CD4-positive, alpha-beta T cell (primary cell): ENCODE measurements around the gene PGM2L1. TPM values are rescaled to one million over a fixed set of nuclear protein-coding genes. Genes with fewer than 3 reads are reported as not detected.

Experiments used
- ATAC-seq: fragments of 200-7000 bp; cut with Tn5 transposase; one replicate; pipeline ENCODE4 v1.10.0; 2022; ENCODE audit warnings: mild to moderate bottlenecking; ENCODE audit not compliant: poor library complexity
- CTCF ChIA-PET: fragments of 350-600 bp; sonication (Branson Sonifier 250); formaldehyde crosslinking; loops from one replicate; lab custom pipeline; 2021; ENCODE audit warnings: antibody characterized with exemption, inconsistent platforms; lab: Charles Lee
- POLR2A ChIA-PET: fragments of 350-600 bp; sonication (Branson Sonifier 250); formaldehyde crosslinking; loops from one replicate; lab custom pipeline; 2021; ENCODE audit warnings: antibody characterized with exemption, inconsistent platforms; lab: Charles Lee
- DNase-seq, 14 experiments: peaks; one replicate each; pipeline ENCODE4 v3.0.0-alpha.2; 2013 to 2020; ENCODE audit warnings: mixed read lengths in 2 of 14
- H3K27ac ChIP-seq, 2 donors: one replicate each; pipeline versions ENCODE4 v1.5.1 to v1.7.0; 2013; ENCODE audit warnings: low read length in 2 of 2, low read depth in 1 of 2, mild to moderate bottlenecking in 1 of 2
- H3K27me3 ChIP-seq, 2 experiments: 1 replicate in 1 of 2; 2 replicates in 1 of 2; pipeline versions ENCODE4 v1.6.1 to v1.7.0; 2013; ENCODE audit warnings: low read length in 2 of 2, control low read depth in 1 of 2, mild to moderate bottlenecking in 1 of 2, moderate library complexity in 1 of 2; ENCODE audit not compliant: insufficient read depth in 2 of 2, control insufficient read depth in 1 of 2
- H3K36me3 ChIP-seq: one replicate; pipeline ENCODE4 v1.6.1; 2013; ENCODE audit warnings: low read length, control low read depth; ENCODE audit not compliant: insufficient read depth
- H3K4me1 ChIP-seq: one replicate; pipeline ENCODE4 v1.6.1; 2013; ENCODE audit warnings: low read length, control low read depth; ENCODE audit not compliant: insufficient read depth
- H3K4me3 ChIP-seq: one replicate; pipeline ENCODE4 v1.5.1; 2013; ENCODE audit warnings: mild to moderate bottlenecking, low read length, moderate library complexity
- H3K9me3 ChIP-seq, 2 experiments: 1 replicate in 1 of 2; 2 replicates in 1 of 2; pipeline versions ENCODE4 v1.6.1 to v1.7.0; 2013; ENCODE audit warnings: low read length in 2 of 2, mild to moderate bottlenecking in 2 of 2, control low read depth in 1 of 2, moderate library complexity in 1 of 2; ENCODE audit not compliant: control insufficient read depth in 1 of 2, insufficient read depth in 1 of 2
- H3K27ac Mint-ChIP-seq: one replicate; pipeline ENCODE4 v1.8.0; 2020; ENCODE audit warnings: mixed read lengths
- H3K27me3 Mint-ChIP-seq: one replicate; pipeline ENCODE4 v1.8.0; 2021; ENCODE audit warnings: mixed read lengths
- H3K36me3 Mint-ChIP-seq: one replicate; pipeline ENCODE4 v1.8.0; 2021; ENCODE audit warnings: low read depth, mixed read lengths
- H3K4me1 Mint-ChIP-seq: one replicate; pipeline ENCODE4 v1.8.0; 2021; ENCODE audit warnings: low read depth, mixed read lengths
- H3K4me3 Mint-ChIP-seq: one replicate; pipeline ENCODE4 v1.8.0; 2020; ENCODE audit warnings: mild to moderate bottlenecking, mixed read lengths
- H3K9me3 Mint-ChIP-seq: one replicate; pipeline ENCODE4 v1.8.0; 2020; ENCODE audit warnings: mixed read lengths
- intact Hi-C, 2 experiments: fragments of 100-400 bp; cut with DNase I in 1 of 2; cut with micrococcal nuclease in 1 of 2; formaldehyde crosslinking; loops; one replicate each; pipeline versions ENCODE4 v1.15.1 to v1.9.0; 2023 to 2025; cut with DNase I, micrococcal nuclease
- total RNA-seq, 174 experiments: library from RNA in 2 of 174; stranded (reverse) in 2 of 174; gene quantifications; one replicate each; pipeline ENCODE4 v1.2.3 and lab custom pipeline; 2021 to 2026
- TF ChIP-seq, protein P1 (sequence below): fragments of 200-600 bp; IDR thresholded peaks from one replicate; pipeline ENCODE4 v1.8.0; 2022; ENCODE audit warnings: antibody characterized with exemption, mild to moderate bottlenecking

The PGM2L1 gene
- total RNA-seq, 2 experiments from 2014 or later: 10.2 to 11.8 TPM

DNA sequence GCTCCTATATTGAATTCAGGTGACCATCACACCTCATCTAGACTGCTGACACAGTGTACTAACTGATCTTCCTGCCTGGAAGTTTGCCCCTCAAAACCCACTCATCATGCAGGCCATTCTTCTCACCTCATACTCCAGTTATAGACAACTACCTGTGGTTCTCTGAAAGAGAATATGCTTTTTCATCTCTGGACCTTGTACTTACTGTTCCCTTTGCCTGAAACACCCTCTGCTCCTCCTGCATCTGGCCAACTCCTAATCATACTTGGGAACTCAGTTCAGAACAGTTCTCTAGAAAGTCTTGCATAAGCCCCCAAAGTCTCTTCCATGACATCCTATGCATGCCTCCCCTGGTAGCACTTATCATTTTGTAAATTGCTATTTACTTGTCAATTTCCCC, 58.6 kb downstream of the PGM2L1 start:
- H3K36me3 ChIP-seq: peaks cover 57% of the 10 kb centered on the region
- ATAC-seq (no peak), DNase-seq (no peak)
- no peaks in the 10 kb centered on the region for H3K27me3 ChIP-seq
- TF ChIP-seq, protein P1, sequence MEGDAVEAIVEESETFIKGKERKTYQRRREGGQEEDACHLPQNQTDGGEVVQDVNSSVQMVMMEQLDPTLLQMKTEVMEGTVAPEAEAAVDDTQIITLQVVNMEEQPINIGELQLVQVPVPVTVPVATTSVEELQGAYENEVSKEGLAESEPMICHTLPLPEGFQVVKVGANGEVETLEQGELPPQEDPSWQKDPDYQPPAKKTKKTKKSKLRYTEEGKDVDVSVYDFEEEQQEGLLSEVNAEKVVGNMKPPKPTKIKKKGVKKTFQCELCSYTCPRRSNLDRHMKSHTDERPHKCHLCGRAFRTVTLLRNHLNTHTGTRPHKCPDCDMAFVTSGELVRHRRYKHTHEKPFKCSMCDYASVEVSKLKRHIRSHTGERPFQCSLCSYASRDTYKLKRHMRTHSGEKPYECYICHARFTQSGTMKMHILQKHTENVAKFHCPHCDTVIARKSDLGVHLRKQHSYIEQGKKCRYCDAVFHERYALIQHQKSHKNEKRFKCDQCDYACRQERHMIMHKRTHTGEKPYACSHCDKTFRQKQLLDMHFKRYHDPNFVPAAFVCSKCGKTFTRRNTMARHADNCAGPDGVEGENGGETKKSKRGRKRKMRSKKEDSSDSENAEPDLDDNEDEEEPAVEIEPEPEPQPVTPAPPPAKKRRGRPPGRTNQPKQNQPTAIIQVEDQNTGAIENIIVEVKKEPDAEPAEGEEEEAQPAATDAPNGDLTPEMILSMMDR: no peak
- ChIA-PET CTCF (no interaction called here), POLR2A (no interaction called here)
- H3K4me1 Mint-ChIP-seq: no peaks in the 10 kb centered on the region
- H3K27ac Mint-ChIP-seq: no peak overlapping the region
- H3K9me3 Mint-ChIP-seq: no peaks in the 10 kb centered on the region
- H3K4me3 Mint-ChIP-seq: no peak overlapping the region
- H3K27ac ChIP-seq: no peak overlapping the region
- H3K27me3 Mint-ChIP-seq: no peaks in the 10 kb centered on the region
- no peak overlapping the region for H3K4me3 ChIP-seq
- H3K4me1 ChIP-seq: no peaks in the 10 kb centered on the region
- intact Hi-C loops: no loop called here
- H3K9me3 ChIP-seq: no peaks in the 10 kb centered on the region
- H3K36me3 Mint-ChIP-seq: peaks cover 87% of the 10 kb centered on the region

DNA sequence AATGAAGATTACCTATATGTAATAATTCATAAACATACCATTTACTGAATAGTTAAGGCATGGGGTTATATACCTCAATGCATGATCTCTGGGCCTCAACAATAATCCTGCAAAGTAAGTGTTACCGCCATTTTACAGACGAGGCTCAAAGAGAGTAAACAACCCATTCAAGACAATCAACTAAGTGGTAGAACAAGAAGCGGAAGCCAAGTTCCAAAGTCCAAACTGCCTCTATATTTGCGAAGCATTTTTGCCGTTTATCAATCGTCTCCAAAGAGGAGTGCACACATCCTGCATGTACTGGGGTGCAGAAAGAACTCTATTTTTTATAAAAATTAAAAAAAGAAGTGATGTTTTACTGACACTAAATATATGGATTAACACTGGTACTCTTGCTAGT, 59.3 kb downstream of the PGM2L1 start:
- H3K36me3 ChIP-seq: peaks cover 52% of the 10 kb centered on the region
- TF ChIP-seq, protein P1: no peak
- H3K9me3 Mint-ChIP-seq: no peaks in the 10 kb centered on the region

DNA sequence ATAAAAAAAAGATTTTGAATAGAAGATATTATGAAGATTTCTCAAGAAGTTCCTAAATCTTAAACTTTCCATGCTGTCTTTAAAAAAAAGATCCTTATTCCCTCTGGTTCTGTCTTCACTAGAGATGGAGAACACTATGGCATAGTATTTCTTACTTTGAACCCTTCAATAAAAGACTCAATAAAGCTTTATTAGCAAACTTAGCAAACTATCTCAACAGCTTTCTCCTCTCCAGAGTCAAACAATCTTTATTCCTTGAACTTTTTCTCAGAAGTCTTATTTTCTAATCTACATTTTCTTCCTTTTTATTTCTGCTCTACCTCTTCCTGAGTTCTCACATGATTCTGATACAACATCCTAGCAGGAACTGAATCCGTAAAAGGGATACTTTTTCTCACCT, 65.0 kb downstream of the PGM2L1 start:
- Histone ChIP-seq H3K27ac (no peak overlapping the region), H3K4me1 (no peaks in the 10 kb centered on the region), H3K4me3 (no peak overlapping the region), H3K9me3 (no peaks in the 10 kb centered on the region), H3K27me3 (no peaks in the 10 kb centered on the region), H3K36me3 (peaks cover 25% of the 10 kb centered on the region)
- Mint-ChIP-seq H3K36me3 (peaks cover 46% of the 10 kb centered on the region), H3K4me1 (no peaks in the 10 kb centered on the region), H3K4me3 (no peak overlapping the region), H3K27me3 (no peaks in the 10 kb centered on the region), H3K9me3 (no peaks in the 10 kb centered on the region), H3K27ac (no peak overlapping the region)
- TF ChIP-seq, protein P1: no peak
- DNase-seq (no peak), ATAC-seq (no peak)
- intact Hi-C loops: no loop called here
- CTCF ChIA-PET: no interaction called here
- POLR2A ChIA-PET: no interaction called here

More for the DNA sequence above, 59.3 kb downstream of the PGM2L1 start:
- Histone ChIP-seq H3K4me1 (no peaks in the 10 kb centered on the region), H3K9me3 (no peaks in the 10 kb centered on the region), H3K4me3 (no peak overlapping the region), H3K27ac (no peak overlapping the region), H3K27me3 (no peaks in the 10 kb centered on the region)
- POLR2A ChIA-PET: no interaction called here
- DNase-seq: no peak
- intact Hi-C loops: no loop called here
- H3K36me3 Mint-ChIP-seq: peaks cover 85% of the 10 kb centered on the region
- ATAC-seq: no peak
- H3K27ac Mint-ChIP-seq: no peak overlapping the region
- H3K27me3 Mint-ChIP-seq: no peaks in the 10 kb centered on the region
- H3K4me3 Mint-ChIP-seq: no peak overlapping the region
- CTCF ChIA-PET: no interaction called here
- H3K4me1 Mint-ChIP-seq: no peaks in the 10 kb centered on the region
